ENCODE measurements around the gene SLC41A3. TPM values are rescaled to one million over a fixed set of nuclear protein-coding genes. Genes with fewer than 3 reads are reported as not detected.

SLC41A3 gene
- polyA plus RNA-seq, 3 donors: 2.8 to 18.2 (median 13.6) TPM

GRCh38 chr3:126126811-126127431 is 43.0 kb upstream of the SLC41A3 start:
- H3K27me3 Mint-ChIP-seq (ENCODE audit: low read depth in 3 of 3): peaks cover 2 to 7% (median 5%) of the 10 kb centered on the region in 3 donors
- WGBS (ENCODE audit: insufficient coverage): 83% methylated on average over 7 of the region's 10 CpGs
- H3K79me2 ChIP-seq (ENCODE audit: insufficient read depth, low read length): no peaks in the 10 kb centered on the region

DNA sequence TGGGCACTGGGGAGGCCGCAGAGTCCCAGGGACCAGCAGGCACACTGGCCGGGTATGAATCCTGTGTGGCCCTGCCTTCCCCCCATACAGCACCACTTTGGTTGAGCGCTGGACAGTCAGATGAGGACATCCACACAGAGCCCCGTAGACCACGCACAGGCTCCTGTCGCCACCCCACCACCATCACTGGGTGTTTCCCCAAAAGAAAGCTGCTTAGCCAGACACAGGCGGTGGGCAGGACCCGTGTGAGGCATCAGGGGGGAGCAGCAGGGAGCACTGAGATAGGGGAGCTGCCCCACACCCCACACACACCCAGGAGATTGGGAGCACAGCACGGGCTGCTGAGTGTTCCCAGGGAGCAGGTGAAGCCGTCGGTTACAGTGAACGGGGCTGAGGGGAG is 42.4 kb upstream of the SLC41A3 start:
- Mint-ChIP-seq H3K36me3 (no peaks in the 10 kb centered on the region), H3K9me3 (peaks cover 0 to 2% (median 0%) of the 10 kb centered on the region in 7 donors), H3K4me3 (no peak overlapping the region), H3K27me3 (ENCODE audit: low read depth in 3 of 3) (peaks cover 2 to 10% (median 5%) of the 10 kb centered on the region in 3 donors), H3K4me1 (peaks cover 10% of the 10 kb centered on the region), H3K27ac (peak overlapping the region in 1 of 7 donors; percentile 11)
- Histone ChIP-seq H3K79me2 (ENCODE audit: insufficient read depth, low read length) (no peaks in the 10 kb centered on the region), H3K4me1 (ENCODE audit: control insufficient read depth in 1 of 2, insufficient read depth in 2 of 2, low read length in 2 of 2) (peaks cover 5 to 14% of the 10 kb centered on the region in 2 donors), H3K27me3 (ENCODE audit: control insufficient read depth in 2 of 2, insufficient read depth in 2 of 2, low read length in 2 of 2) (no peaks in the 10 kb centered on the region), H3K9me3 (replicated peaks in 1 of 2; ENCODE audit: control insufficient read depth in 1 of 2, insufficient read depth in 1 of 2, low read length in 2 of 2) (no peaks in the 10 kb centered on the region), H3K4me2 (replicated peaks; ENCODE audit: extremely low read depth, low read length, poor library complexity, severe bottlenecking) (no peak overlapping the region), H3K4me3 (replicated peaks in 1 of 3; ENCODE audit: low read depth in 2 of 3, low read length in 3 of 3) (no peak overlapping the region), H3K36me3 (replicated peaks in 1 of 2; ENCODE audit: control insufficient read depth in 1 of 2, insufficient read depth in 2 of 2, low read length in 2 of 2) (no peaks in the 10 kb centered on the region), H3K9ac (ENCODE audit: insufficient read depth, low read length, poor library complexity, severe bottlenecking) (no peak overlapping the region), H3K27ac (ENCODE audit: low read depth in 1 of 2, low read length in 2 of 2) (no peak overlapping the region), H2AFZ (ENCODE audit: insufficient read depth, low read depth, low read length, poor library complexity, severe bottlenecking) (no peak overlapping the region), H4K20me1 (ENCODE audit: insufficient read depth, low read length) (no peaks in the 10 kb centered on the region)
- 80% methylated on average over 1 of the region's 12 CpGs for WGBS (ENCODE audit: insufficient coverage)
- intact Hi-C loops (cut with micrococcal nuclease): no loop called here
- no peak for TF ChIP-seq CTCF (IDR thresholded peaks at IDR 0.05)
- DNase-seq: no peak

More at GRCh38 chr3:126126811-126127431, 43.0 kb upstream of the SLC41A3 start:
- H3K27ac ChIP-seq (ENCODE audit: low read depth in 1 of 2, low read length in 2 of 2): no peak overlapping the region
- H3K4me3 Mint-ChIP-seq: no peak overlapping the region
- no peaks in the 10 kb centered on the region for H3K36me3 Mint-ChIP-seq
- TF ChIP-seq CTCF (IDR thresholded peaks at IDR 0.05): no peak
- H3K27ac Mint-ChIP-seq: no peak overlapping the region
- H2AFZ ChIP-seq (ENCODE audit: insufficient read depth, low read depth, low read length, poor library complexity, severe bottlenecking): no peak overlapping the region
- no peaks in the 10 kb centered on the region for H3K36me3 ChIP-seq (replicated peaks in 1 of 2; ENCODE audit: control insufficient read depth in 1 of 2, insufficient read depth in 2 of 2, low read length in 2 of 2)
- peaks cover 5 to 14% of the 10 kb centered on the region in 2 donors for H3K4me1 ChIP-seq (ENCODE audit: control insufficient read depth in 1 of 2, insufficient read depth in 2 of 2, low read length in 2 of 2)
- no peak overlapping the region for H3K9ac ChIP-seq (ENCODE audit: insufficient read depth, low read length, poor library complexity, severe bottlenecking)
- no peaks in the 10 kb centered on the region for H4K20me1 ChIP-seq (ENCODE audit: insufficient read depth, low read length)
- DNase-seq: no peak
- H3K9me3 ChIP-seq (replicated peaks in 1 of 2; ENCODE audit: control insufficient read depth in 1 of 2, insufficient read depth in 1 of 2, low read length in 2 of 2): no peaks in the 10 kb centered on the region
- H3K9me3 Mint-ChIP-seq: peaks cover 0 to 2% (median 0%) of the 10 kb centered on the region in 7 donors
- no peak overlapping the region for H3K4me2 ChIP-seq (replicated peaks; ENCODE audit: extremely low read depth, low read length, poor library complexity, severe bottlenecking)
- H3K4me3 ChIP-seq (replicated peaks in 1 of 3; ENCODE audit: low read depth in 2 of 3, low read length in 3 of 3): no peak overlapping the region
- intact Hi-C loops (cut with micrococcal nuclease): no loop called here
- peaks cover 10% of the 10 kb centered on the region for H3K4me1 Mint-ChIP-seq
- no peaks in the 10 kb centered on the region for H3K27me3 ChIP-seq (ENCODE audit: control insufficient read depth in 2 of 2, insufficient read depth in 2 of 2, low read length in 2 of 2)
